HFFc6 (cell line): ENCODE data around the gene STAC. TPM values are rescaled to one million over a fixed set of nuclear protein-coding genes. Genes with fewer than 3 reads are reported as not detected.

Source experiments
- DNase-seq: peaks from one replicate; pipeline ENCODE4 v3.0.0-alpha.2; 2018
- H3K27ac Mint-ChIP-seq: 2 replicates; pipeline ENCODE4 v1.8.0; 2020; ENCODE audit warnings: mild to moderate bottlenecking, mixed read lengths
- H3K27me3 Mint-ChIP-seq: 2 replicates; pipeline ENCODE4 v1.8.0; 2021; ENCODE audit warnings: mild to moderate bottlenecking, moderate library complexity, mixed read lengths; ENCODE audit not compliant: insufficient read depth
- H3K36me3 Mint-ChIP-seq: 2 replicates; pipeline ENCODE4 v1.8.0; 2021; ENCODE audit warnings: low read depth, mixed read lengths
- H3K4me1 Mint-ChIP-seq: 2 replicates; pipeline ENCODE4 v1.8.0; 2020; ENCODE audit warnings: low read depth, mixed read lengths
- H3K4me3 Mint-ChIP-seq: 2 replicates; pipeline ENCODE4 v1.8.0; 2020; ENCODE audit warnings: mild to moderate bottlenecking, moderate library complexity, mixed read lengths
- H3K9me3 Mint-ChIP-seq: 2 replicates; pipeline ENCODE4 v1.8.0; 2020; ENCODE audit warnings: mild to moderate bottlenecking, mixed read lengths
- total RNA-seq, 6 experiments: library from RNA; stranded (reverse); fragmentation: NEBNext Ultra II Directional; extraction: Animal tissue kit (Norgen Biotek cat#: 25700); gene quantifications; 2 replicates in 1 of 6; 3 replicates in 5 of 6; pipeline ENCODE4 v1.2.3, GENCODE V29; 2021
- TF ChIP-seq, protein P1 (sequence below): fragments of 200-600 bp; sonication (generic); IDR thresholded peaks from 2 replicates; pipeline ENCODE4 v1.5.0; 2021; ENCODE audit warnings: antibody characterized with exemption, mild to moderate bottlenecking

The STAC gene
- total RNA-seq, 6 experiments from 2014 or later = not detected

DNA sequence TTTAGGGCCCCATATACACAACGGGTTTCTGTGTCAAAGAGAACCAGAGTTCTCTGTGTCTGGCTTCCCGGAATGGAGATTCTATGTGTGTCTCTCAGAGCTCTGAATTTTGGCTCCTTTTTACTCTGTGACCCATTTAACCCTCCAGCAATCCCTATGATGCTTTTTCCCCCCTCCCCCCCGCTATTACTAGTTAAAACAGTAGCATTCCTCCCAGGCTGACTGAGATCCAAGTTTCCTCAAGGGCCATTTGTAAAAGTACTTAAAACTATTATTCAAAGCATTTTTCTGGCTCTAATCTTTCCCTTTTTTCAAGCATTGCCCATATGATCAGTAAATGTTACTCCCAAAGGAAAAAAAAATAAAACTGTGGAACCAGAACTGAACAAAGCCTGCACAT is 6.6 kb upstream of the STAC start:
- H3K27ac Mint-ChIP-seq = no peak overlapping the region
- TF ChIP-seq, protein P1, sequence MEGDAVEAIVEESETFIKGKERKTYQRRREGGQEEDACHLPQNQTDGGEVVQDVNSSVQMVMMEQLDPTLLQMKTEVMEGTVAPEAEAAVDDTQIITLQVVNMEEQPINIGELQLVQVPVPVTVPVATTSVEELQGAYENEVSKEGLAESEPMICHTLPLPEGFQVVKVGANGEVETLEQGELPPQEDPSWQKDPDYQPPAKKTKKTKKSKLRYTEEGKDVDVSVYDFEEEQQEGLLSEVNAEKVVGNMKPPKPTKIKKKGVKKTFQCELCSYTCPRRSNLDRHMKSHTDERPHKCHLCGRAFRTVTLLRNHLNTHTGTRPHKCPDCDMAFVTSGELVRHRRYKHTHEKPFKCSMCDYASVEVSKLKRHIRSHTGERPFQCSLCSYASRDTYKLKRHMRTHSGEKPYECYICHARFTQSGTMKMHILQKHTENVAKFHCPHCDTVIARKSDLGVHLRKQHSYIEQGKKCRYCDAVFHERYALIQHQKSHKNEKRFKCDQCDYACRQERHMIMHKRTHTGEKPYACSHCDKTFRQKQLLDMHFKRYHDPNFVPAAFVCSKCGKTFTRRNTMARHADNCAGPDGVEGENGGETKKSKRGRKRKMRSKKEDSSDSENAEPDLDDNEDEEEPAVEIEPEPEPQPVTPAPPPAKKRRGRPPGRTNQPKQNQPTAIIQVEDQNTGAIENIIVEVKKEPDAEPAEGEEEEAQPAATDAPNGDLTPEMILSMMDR = no peak
- H3K27me3 Mint-ChIP-seq = peaks cover 2% of the 10 kb centered on the region; the same call in 1 of the 2 replicates
- DNase-seq = no peak
- peaks cover 9% of the 10 kb centered on the region for H3K9me3 Mint-ChIP-seq
- no peak overlapping the region for H3K4me3 Mint-ChIP-seq
- H3K4me1 Mint-ChIP-seq = no peaks in the 10 kb centered on the region
- H3K36me3 Mint-ChIP-seq = no peaks in the 10 kb centered on the region

DNA sequence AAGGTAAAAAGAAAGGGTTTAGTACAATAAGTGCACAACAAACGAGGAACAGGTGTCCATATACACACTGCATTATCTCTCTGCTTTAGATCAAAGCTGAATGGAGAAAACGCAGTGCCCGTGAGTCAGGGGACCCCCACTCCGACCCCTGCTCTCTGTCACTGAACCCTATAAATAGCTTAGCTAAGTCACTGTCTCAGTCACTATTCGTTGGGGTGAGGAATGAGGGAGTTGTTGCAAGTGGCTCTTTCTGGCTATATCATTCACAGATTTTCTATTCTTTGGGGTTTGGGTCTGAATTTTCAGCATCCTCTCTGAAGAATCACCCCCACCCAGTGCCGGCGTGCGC is 458 bp upstream of the STAC start:
- DNase-seq = no peak
- Mint-ChIP-seq H3K4me1 (no peaks in the 10 kb centered on the region), H3K27me3 (peaks cover 4% of the 10 kb centered on the region; the same call in 1 of the 2 replicates), H3K9me3 (no peaks in the 10 kb centered on the region; the same call in 1 of the 2 replicates), H3K4me3 (no peak overlapping the region), H3K27ac (no peak overlapping the region), H3K36me3 (no peaks in the 10 kb centered on the region)
- TF ChIP-seq, protein P1 = no peak

DNA sequence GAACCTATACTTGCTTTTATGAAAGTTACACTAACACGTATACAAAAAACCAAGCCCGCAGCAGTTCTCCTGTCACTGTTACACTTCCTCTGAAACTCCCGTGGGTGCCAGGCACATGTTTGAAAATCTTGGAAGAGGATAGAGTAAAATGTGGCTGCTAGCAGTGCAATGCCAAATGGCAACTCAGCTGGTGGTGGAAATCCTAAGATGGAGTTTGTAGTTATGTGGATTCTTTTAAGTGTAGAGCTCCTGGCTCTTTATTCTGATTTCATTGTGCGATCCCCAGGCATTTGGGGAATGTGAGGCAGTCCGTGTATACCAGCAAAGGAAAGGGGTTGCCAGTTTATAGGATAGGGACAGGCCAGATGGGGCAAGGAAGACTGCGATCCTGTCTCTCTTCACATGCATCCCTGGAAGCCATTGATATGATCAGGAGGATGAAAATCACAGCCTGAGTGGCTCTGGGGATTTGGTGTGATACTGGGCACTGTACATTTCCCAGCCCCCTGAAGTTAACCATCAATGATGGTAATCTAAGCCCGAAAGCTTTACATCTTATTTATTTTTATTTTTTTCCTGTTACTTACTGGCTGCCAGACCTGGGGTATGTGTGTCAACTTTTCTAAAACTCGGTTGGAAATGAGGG is 1.1 kb downstream of the STAC start:
- H3K4me3 Mint-ChIP-seq = no peak overlapping the region
- H3K36me3 Mint-ChIP-seq = no peaks in the 10 kb centered on the region
- no peaks in the 10 kb centered on the region for H3K4me1 Mint-ChIP-seq
- no peaks in the 10 kb centered on the region; the same call in 1 of the 2 replicates for H3K9me3 Mint-ChIP-seq
- TF ChIP-seq, protein P1 = no peak
- DNase-seq = no peak
- peaks cover 4% of the 10 kb centered on the region; the same call in 1 of the 2 replicates for H3K27me3 Mint-ChIP-seq
- H3K27ac Mint-ChIP-seq = no peak overlapping the region

DNA sequence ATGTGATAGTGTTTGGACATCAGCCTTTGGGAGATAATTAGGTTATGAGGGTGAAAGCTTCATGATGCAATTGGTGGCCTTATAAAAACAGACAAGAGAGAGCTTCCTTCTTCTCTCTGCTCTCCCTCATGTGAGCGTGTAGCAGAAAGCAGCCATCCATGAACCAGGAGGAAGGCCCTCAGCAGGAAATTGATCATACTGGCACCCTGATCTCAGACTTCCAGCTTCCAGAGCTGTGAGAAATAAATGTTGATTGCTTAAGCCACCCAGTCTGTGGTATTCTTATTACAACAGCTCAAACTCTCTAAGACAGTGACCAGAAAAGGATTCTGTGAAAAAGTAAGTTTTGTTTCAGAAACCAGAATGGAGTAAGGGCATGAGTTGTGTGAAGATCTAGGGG is 13.3 kb downstream of the STAC start:
- Mint-ChIP-seq H3K4me3 (no peak overlapping the region), H3K36me3 (no peaks in the 10 kb centered on the region; the same call in 1 of the 2 replicates), H3K9me3 (peaks cover 41% of the 10 kb centered on the region), H3K4me1 (no peaks in the 10 kb centered on the region), H3K27me3 (no peaks in the 10 kb centered on the region; the same call in 1 of the 2 replicates), H3K27ac (no peak overlapping the region)
- TF ChIP-seq, protein P1 = no peak
- DNase-seq = no peak

DNA sequence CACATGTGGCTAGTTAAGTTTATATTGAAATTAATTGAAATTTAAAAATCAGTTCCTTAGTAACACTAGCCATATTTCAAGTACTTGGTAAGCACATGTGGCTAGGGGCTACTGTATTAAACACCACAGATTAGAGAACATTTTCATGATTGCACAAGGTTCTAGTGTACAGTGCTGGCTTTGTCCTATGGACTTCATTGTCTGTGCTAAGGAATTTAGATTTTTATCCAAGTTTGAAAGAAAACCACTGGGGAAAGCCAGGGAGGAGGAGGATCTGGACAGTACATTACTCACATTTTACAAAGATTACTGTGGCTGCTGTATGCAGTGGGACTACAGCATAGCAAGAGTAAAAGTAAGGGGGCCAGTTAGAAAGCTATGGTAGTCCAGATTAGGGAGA is 13.9 kb downstream of the STAC start:
- no peak for DNase-seq
- no peak overlapping the region for H3K27ac Mint-ChIP-seq
- H3K36me3 Mint-ChIP-seq = no peaks in the 10 kb centered on the region; the same call in 1 of the 2 replicates

More for the DNA sequence above, 13.9 kb downstream of the STAC start:
- TF ChIP-seq, protein P1 = no peak
- Mint-ChIP-seq H3K4me3 (no peak overlapping the region), H3K4me1 (no peaks in the 10 kb centered on the region), H3K27me3 (no peaks in the 10 kb centered on the region; the same call in none of the 2 replicates), H3K9me3 (peaks cover 41% of the 10 kb centered on the region)
